ENCODE results near the gene KCNK4. TPM values are rescaled to one million over a fixed set of nuclear protein-coding genes. Genes with fewer than 3 reads are reported as not detected.

Gene KCNK4
- total and polyA plus RNA-seq, 2 of the 13 experiments (the other 11 are each of a cell fraction or from before 2014, with no cell fraction given), result not detected

DNA sequence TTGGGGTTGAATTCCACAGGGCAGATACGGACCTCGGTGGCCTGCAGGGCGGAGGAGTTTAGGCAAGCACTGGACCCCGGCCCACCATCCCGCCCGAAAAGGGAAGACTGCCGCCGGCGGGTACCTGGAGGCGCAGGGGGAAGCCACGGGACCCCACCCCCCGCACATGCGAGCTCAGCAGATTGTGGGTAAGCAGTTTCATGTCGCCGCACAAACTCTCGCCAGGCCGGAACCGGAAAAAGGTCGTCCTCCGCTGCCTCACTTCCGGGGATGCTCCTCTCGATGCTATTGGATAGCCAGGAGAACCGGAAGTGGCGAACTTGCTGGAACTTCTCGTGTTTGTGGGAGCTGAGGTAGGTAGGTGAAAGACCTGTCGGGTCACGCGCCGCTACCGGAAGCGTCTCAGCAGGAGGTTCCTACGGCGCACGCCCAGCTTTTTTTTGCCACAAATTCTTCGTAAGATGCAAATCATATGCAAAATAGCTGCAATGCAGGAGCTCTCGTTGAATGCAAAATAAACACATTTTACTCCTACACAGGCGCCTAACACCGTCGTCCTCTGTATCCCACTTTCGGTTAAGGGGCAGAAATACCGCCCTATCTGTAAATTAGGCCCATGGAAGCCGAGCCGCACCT, 26.3 kb downstream of the KCNK4 start, which contains the start of gene TRMT112 (continued):
- TF ChIP-seq HNF1B (CRISPR knock-in tag; IDR thresholded peaks at IDR 0.05) (no peak), GTF2F1 (IDR thresholded peaks at IDR 0.05; ENCODE audit: low read length) (no peak), SNAI1 (CRISPR knock-in tag; IDR thresholded peaks at IDR 0.05; ENCODE audit: borderline replicate concordance) (no peak), ZNF124 (CRISPR knock-in tag; IDR thresholded peaks at IDR 0.05) (no peak; the same call in 1 of the 2 replicates), ZNF710 (CRISPR knock-in tag; IDR thresholded peaks at IDR 0.05; ENCODE audit: borderline replicate concordance) (no peak; the same call in 1 of the 2 replicates), TBX2 (CRISPR knock-in tag; IDR thresholded peaks at IDR 0.05; ENCODE audit: borderline replicate concordance) (peak; percentile 51), ZMAT5 (CRISPR knock-in tag; IDR thresholded peaks at IDR 0.05; ENCODE audit: borderline replicate concordance, low read depth) (no peak), SRSF9 (IDR thresholded peaks at IDR 0.05; ENCODE audit: borderline replicate concordance, insufficient read depth, low read depth, low read length, poor library complexity, severe bottlenecking) (no peak), SP140L (CRISPR knock-in tag; IDR thresholded peaks at IDR 0.05; ENCODE audit: borderline replicate concordance) (no peak), RXRB (CRISPR knock-in tag; IDR thresholded peaks at IDR 0.05; ENCODE audit: borderline replicate concordance) (peak; percentile 52), SMAD9 (CRISPR knock-in tag; IDR thresholded peaks at IDR 0.05) (no peak), TARDBP (CRISPR knock-in tag; IDR thresholded peaks at IDR 0.05) (no peak)
- TF ChIP-seq, protein P1, sequence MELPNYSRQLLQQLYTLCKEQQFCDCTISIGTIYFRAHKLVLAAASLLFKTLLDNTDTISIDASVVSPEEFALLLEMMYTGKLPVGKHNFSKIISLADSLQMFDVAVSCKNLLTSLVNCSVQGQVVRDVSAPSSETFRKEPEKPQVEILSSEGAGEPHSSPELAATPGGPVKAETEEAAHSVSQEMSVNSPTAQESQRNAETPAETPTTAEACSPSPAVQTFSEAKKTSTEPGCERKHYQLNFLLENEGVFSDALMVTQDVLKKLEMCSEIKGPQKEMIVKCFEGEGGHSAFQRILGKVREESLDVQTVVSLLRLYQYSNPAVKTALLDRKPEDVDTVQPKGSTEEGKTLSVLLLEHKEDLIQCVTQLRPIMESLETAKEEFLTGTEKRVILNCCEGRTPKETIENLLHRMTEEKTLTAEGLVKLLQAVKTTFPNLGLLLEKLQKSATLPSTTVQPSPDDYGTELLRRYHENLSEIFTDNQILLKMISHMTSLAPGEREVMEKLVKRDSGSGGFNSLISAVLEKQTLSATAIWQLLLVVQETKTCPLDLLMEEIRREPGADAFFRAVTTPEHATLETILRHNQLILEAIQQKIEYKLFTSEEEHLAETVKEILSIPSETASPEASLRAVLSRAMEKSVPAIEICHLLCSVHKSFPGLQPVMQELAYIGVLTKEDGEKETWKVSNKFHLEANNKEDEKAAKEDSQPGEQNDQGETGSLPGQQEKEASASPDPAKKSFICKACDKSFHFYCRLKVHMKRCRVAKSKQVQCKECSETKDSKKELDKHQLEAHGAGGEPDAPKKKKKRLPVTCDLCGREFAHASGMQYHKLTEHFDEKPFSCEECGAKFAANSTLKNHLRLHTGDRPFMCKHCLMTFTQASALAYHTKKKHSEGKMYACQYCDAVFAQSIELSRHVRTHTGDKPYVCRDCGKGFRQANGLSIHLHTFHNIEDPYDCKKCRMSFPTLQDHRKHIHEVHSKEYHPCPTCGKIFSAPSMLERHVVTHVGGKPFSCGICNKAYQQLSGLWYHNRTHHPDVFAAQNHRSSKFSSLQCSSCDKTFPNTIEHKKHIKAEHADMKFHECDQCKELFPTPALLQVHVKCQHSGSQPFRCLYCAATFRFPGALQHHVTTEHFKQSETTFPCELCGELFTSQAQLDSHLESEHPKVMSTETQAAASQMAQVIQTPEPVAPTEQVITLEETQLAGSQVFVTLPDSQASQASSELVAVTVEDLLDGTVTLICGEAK (IDR thresholded peaks at IDR 0.05), result peak; percentile 94
- TF ChIP-seq, protein P1 (CRISPR knock-in tag; IDR thresholded peaks at IDR 0.05), result no peak; the same call in 1 of the 2 replicates

Measured in HepG2 (cell line).